ENCODE data around the gene SEMA3D.

DNA sequence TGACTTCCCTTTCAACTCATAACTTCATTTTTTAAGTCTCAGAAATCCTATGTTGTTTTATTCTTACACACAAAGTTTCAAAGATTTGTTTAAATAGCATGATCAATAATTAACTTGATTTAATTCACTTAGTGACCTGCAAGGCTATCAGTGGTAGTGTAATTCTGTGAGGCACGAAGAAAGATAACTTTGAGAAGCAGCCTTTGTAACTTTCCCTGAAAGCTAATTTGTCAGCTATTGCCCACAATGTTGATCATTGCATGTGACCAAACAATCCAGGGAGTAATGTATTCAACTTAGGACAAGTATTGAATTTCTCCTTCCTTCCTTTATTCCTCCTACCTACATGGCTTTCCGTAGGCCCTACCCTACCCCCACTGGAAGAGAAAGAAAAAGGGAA, 111.0 kb downstream of the SEMA3D start:
- TF ChIP-seq, protein P1, sequence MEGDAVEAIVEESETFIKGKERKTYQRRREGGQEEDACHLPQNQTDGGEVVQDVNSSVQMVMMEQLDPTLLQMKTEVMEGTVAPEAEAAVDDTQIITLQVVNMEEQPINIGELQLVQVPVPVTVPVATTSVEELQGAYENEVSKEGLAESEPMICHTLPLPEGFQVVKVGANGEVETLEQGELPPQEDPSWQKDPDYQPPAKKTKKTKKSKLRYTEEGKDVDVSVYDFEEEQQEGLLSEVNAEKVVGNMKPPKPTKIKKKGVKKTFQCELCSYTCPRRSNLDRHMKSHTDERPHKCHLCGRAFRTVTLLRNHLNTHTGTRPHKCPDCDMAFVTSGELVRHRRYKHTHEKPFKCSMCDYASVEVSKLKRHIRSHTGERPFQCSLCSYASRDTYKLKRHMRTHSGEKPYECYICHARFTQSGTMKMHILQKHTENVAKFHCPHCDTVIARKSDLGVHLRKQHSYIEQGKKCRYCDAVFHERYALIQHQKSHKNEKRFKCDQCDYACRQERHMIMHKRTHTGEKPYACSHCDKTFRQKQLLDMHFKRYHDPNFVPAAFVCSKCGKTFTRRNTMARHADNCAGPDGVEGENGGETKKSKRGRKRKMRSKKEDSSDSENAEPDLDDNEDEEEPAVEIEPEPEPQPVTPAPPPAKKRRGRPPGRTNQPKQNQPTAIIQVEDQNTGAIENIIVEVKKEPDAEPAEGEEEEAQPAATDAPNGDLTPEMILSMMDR (IDR thresholded peaks at IDR 0.05) = no peak
- no peak for TF ChIP-seq EP300 (IDR thresholded peaks at IDR 0.05)
- TF ChIP-seq, protein P2, sequence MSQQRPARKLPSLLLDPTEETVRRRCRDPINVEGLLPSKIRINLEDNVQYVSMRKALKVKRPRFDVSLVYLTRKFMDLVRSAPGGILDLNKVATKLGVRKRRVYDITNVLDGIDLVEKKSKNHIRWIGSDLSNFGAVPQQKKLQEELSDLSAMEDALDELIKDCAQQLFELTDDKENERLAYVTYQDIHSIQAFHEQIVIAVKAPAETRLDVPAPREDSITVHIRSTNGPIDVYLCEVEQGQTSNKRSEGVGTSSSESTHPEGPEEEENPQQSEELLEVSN (IDR thresholded peaks at IDR 0.05; ENCODE audit: borderline replicate concordance, low read depth) = no peak
- no peak for TF ChIP-seq JUN (IDR thresholded peaks at IDR 0.05)
- no peak for TF ChIP-seq MAZ (IDR thresholded peaks at IDR 0.05; ENCODE audit: borderline replicate concordance, low read depth, low read length)
- no peak for TF ChIP-seq TP53 (CRISPR knock-in tag; IDR thresholded peaks at IDR 0.05)
- no peak for TF ChIP-seq FOXS1 (CRISPR knock-in tag; IDR thresholded peaks at IDR 0.05)
- TF ChIP-seq ESRRA (IDR thresholded peaks at IDR 0.05; ENCODE audit: borderline replicate concordance, low read length) = no peak
- TF ChIP-seq POLR2A (IDR thresholded peaks at IDR 0.05; ENCODE audit: low read length) = no peak
- no peak for TF ChIP-seq RAD21 (conservative IDR thresholded peaks at IDR 0.05 in 1 of 2, IDR thresholded peaks at IDR 0.05 in 1 of 2)
- TF ChIP-seq SREBF2 (IDR thresholded peaks at IDR 0.05) = no peak
- TF ChIP-seq, protein P3, sequence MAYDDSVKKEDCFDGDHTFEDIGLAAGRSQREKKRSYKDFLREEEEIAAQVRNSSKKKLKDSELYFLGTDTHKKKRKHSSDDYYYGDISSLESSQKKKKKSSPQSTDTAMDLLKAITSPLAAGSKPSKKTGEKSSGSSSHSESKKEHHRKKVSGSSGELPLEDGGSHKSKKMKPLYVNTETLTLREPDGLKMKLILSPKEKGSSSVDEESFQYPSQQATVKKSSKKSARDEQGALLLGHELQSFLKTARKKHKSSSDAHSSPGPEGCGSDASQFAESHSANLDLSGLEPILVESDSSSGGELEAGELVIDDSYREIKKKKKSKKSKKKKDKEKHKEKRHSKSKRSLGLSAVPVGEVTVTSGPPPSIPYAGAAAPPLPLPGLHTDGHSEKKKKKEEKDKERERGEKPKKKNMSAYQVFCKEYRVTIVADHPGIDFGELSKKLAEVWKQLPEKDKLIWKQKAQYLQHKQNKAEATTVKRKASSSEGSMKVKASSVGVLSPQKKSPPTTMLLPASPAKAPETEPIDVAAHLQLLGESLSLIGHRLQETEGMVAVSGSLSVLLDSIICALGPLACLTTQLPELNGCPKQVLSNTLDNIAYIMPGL (CRISPR knock-in tag; IDR thresholded peaks at IDR 0.05; ENCODE audit: borderline replicate concordance) = no peak
- TF ChIP-seq, protein P4, sequence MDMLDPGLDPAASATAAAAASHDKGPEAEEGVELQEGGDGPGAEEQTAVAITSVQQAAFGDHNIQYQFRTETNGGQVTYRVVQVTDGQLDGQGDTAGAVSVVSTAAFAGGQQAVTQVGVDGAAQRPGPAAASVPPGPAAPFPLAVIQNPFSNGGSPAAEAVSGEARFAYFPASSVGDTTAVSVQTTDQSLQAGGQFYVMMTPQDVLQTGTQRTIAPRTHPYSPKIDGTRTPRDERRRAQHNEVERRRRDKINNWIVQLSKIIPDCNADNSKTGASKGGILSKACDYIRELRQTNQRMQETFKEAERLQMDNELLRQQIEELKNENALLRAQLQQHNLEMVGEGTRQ (IDR thresholded peaks at IDR 0.05) = no peak
- TF ChIP-seq KDM5A (IDR thresholded peaks at IDR 0.05) = no peak
